ENCODE measurements around the gene SEZ6.

Gene SEZ6

GRCh38 chr17:29005936-29006511, at the start of gene SEZ6:
SEZ6 (minus strand) TSS chr17:29006033; CDS start chr17:29005869, 164 bp downstream.
- DNase-seq (ENCODE audit: low spot score), result peak; percentile 31

- no peak for DNase-seq (ENCODE audit: low spot score)
Observed at GRCh38 chr17:29054835-29055234, 49.0 kb upstream of the SEZ6 start.

GRCh38 chr17:29051731-29052130, 45.9 kb upstream of the SEZ6 start:
- no peak for DNase-seq (ENCODE audit: low spot score)

- DNase-seq (ENCODE audit: low spot score), result no peak
Observed at GRCh38 chr17:29051194-29051593, 45.4 kb upstream of the SEZ6 start.

GRCh38 chr17:29050176-29050575, 44.3 kb upstream of the SEZ6 start:
- no peak for DNase-seq (ENCODE audit: low spot score)

GRCh38 chr17:29049541-29050145, 43.8 kb upstream of the SEZ6 start:
- no peak for DNase-seq (ENCODE audit: low spot score)

GRCh38 chr17:29048440-29049368, 42.9 kb upstream of the SEZ6 start:
- DNase-seq (ENCODE audit: low spot score), result no peak

GRCh38 chr17:29046473-29046839, 40.6 kb upstream of the SEZ6 start:
- no peak for DNase-seq (ENCODE audit: low spot score)

- DNase-seq (ENCODE audit: low spot score), result no peak
Observed at GRCh38 chr17:29045734-29046472, 40.1 kb upstream of the SEZ6 start.

GRCh38 chr17:29045026-29045425, 39.2 kb upstream of the SEZ6 start:
- DNase-seq (ENCODE audit: low spot score), result no peak

GRCh38 chr17:29043539-29044145, 37.8 kb upstream of the SEZ6 start:
- DNase-seq (ENCODE audit: low spot score), result no peak

- DNase-seq (ENCODE audit: low spot score), result peak; percentile 5
Observed at GRCh38 chr17:29042679-29043538, 37.1 kb upstream of the SEZ6 start, which contains the start of gene PIPOX. PIPOX (plus strand) TSS chr17:29043141; CDS start chr17:29043226, 85 bp downstream.

GRCh38 chr17:29042026-29042678, 36.3 kb upstream of the SEZ6 start:
- DNase-seq (ENCODE audit: low spot score), result no peak

- DNase-seq (ENCODE audit: low spot score), result no peak
Observed at GRCh38 chr17:29041571-29041970, 35.7 kb upstream of the SEZ6 start.

GRCh38 chr17:29041091-29041490, 35.3 kb upstream of the SEZ6 start:
- no peak for DNase-seq (ENCODE audit: low spot score)

GRCh38 chr17:29039764-29040598, 34.1 kb upstream of the SEZ6 start:
- peak; percentile 31 for DNase-seq (ENCODE audit: low spot score)

GRCh38 chr17:29038085-29038795, 32.4 kb upstream of the SEZ6 start:
- no peak for DNase-seq (ENCODE audit: low spot score)

- no peak for DNase-seq (ENCODE audit: low spot score)
Observed at GRCh38 chr17:29037739-29038084, 31.9 kb upstream of the SEZ6 start.

GRCh38 chr17:29036584-29036983, 30.8 kb upstream of the SEZ6 start:
- DNase-seq (ENCODE audit: low spot score), result no peak

Data from LoVo (cell line).